ENCODE data around the gene KIAA0930. TPM values are rescaled to one million over a fixed set of nuclear protein-coding genes. Genes with fewer than 3 reads are reported as not detected.
A peak's percentile ranks its signal among the peaks of the same experiment; 100 is the strongest.

KIAA0930 gene
- total and polyA plus RNA-seq, 3 donors from 2014 or later: 62.4 to 77.5 (median 62.9) TPM

- Histone ChIP-seq H3K27ac (no peak overlapping the region), H3K4me1 (peaks cover 23% of the 10 kb centered on the region), H3K4me3 (no peak overlapping the region), H3K9me3 (no peaks in the 10 kb centered on the region), H3K27me3 (no peaks in the 10 kb centered on the region), H3K36me3 (ENCODE audit: low read depth, missing control alignments) (no peaks in the 10 kb centered on the region)
- intact Hi-C loops (cut with DNase I; ENCODE audit: low total_unique reads): no loop called here
- peak; percentile 47 for DNase-seq
- TF ChIP-seq, protein P1, sequence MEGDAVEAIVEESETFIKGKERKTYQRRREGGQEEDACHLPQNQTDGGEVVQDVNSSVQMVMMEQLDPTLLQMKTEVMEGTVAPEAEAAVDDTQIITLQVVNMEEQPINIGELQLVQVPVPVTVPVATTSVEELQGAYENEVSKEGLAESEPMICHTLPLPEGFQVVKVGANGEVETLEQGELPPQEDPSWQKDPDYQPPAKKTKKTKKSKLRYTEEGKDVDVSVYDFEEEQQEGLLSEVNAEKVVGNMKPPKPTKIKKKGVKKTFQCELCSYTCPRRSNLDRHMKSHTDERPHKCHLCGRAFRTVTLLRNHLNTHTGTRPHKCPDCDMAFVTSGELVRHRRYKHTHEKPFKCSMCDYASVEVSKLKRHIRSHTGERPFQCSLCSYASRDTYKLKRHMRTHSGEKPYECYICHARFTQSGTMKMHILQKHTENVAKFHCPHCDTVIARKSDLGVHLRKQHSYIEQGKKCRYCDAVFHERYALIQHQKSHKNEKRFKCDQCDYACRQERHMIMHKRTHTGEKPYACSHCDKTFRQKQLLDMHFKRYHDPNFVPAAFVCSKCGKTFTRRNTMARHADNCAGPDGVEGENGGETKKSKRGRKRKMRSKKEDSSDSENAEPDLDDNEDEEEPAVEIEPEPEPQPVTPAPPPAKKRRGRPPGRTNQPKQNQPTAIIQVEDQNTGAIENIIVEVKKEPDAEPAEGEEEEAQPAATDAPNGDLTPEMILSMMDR (IDR thresholded peaks at IDR 0.05): no peak
- no peak for TF ChIP-seq POLR2A (IDR thresholded peaks at IDR 0.05)
- 68 to 94% methylated on average over 7 to 16 of the region's 16 CpGs for WGBS, 2 donors
These were observed 12.9 kb downstream of the KIAA0930 start for GRCh38 chr22:45227645-45228400.

DNA sequence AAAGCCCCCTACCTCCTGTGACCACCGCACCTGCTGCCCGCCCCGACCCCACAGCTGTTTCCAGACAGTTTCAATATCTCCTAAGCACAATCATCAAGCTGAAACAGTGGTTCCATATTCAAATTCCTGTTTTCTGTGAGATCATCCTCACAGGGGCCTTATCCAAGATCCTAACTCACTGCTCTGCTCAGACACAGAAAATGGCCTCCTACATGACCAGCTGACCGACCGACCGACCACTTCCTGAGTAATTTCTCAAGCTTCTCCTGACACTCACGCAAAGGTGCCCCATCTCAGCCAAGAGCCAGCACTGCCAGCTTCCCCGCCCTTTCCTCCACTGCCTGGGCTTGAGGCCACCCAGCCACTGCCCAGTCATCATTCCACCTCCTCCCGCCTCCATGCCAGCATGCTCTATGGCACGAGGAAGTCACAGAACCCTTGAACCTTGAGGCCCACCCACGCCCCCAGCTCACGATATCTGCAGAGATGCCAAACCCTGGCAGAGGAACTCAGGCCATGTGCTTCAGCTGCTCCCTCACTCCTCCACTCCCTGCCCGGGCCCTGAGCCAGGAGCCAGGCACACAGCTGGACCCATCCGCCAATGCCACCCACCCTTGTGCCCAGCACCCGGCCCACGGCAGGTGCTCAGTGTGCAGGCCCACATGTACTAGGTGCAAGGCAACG lies 14.0 kb downstream of the KIAA0930 start:
- intact Hi-C loops (cut with DNase I; ENCODE audit: low total_unique reads): no loop called here
- H3K4me3 ChIP-seq: no peak overlapping the region
- TF ChIP-seq, protein P1 (IDR thresholded peaks at IDR 0.05): no peak
- no peak for TF ChIP-seq POLR2A (IDR thresholded peaks at IDR 0.05)
- H3K27ac ChIP-seq: no peak overlapping the region
- no peaks in the 10 kb centered on the region for H3K36me3 ChIP-seq (ENCODE audit: low read depth, missing control alignments)
- H3K4me1 ChIP-seq: peaks cover 23% of the 10 kb centered on the region
- no peaks in the 10 kb centered on the region for H3K27me3 ChIP-seq
- WGBS, 2 donors: 66 to 83% methylated on average over 13 to 16 of the region's 17 CpGs
- no peaks in the 10 kb centered on the region for H3K9me3 ChIP-seq
- DNase-seq: peak; percentile 83

DNA sequence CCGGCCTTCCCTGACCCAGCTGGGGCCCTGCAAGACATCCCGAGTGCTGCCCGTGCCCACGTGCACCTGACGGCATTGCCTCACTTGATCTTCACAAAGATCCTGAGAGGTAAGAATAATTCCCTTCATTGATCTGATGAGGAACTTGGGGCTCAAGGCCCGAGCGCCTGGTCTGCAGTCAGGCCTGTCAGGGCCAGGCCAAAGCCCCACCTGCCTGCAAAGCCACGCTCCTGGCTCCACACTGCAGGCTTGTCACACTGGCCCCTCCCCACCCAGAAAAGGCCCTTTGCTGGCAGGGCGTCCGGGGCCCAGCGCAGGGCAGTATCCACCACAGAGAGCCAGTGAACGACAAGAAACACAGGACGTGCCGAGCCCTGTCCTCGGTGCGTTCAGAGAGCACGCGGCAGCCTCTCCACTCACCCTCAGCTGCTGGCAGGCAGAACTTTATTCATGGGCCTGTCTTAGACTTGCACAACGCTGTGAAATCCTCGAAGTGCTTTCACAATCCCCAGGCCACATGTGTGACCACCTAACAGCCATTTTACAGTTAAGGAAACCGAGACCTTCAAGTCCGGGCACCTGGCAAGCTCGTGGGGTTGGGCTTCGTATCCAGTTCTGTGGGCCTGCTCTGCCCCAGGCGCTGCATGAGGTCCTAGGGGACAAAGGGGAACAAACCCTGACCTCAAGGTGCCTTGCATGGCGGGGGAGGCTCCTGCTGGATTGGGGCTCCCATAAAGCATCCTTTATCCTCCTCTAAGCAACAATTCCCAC lies 14.8 kb downstream of the KIAA0930 start:
- Histone ChIP-seq H3K9me3 (no peaks in the 10 kb centered on the region), H3K27me3 (no peaks in the 10 kb centered on the region), H3K27ac (no peak overlapping the region), H3K4me3 (no peak overlapping the region), H3K36me3 (ENCODE audit: low read depth, missing control alignments) (no peaks in the 10 kb centered on the region), H3K4me1 (peaks cover 23% of the 10 kb centered on the region)
- intact Hi-C loops (cut with DNase I; ENCODE audit: low total_unique reads): no loop called here
- whole genome bisulfite sequencing, 2 donors: 74 to 75% methylated on average over 20 to 26 of the region's 26 CpGs
- DNase-seq: peak; percentile 40
- TF ChIP-seq, protein P1 (IDR thresholded peaks at IDR 0.05): no peak
- no peak for TF ChIP-seq POLR2A (IDR thresholded peaks at IDR 0.05)

DNA sequence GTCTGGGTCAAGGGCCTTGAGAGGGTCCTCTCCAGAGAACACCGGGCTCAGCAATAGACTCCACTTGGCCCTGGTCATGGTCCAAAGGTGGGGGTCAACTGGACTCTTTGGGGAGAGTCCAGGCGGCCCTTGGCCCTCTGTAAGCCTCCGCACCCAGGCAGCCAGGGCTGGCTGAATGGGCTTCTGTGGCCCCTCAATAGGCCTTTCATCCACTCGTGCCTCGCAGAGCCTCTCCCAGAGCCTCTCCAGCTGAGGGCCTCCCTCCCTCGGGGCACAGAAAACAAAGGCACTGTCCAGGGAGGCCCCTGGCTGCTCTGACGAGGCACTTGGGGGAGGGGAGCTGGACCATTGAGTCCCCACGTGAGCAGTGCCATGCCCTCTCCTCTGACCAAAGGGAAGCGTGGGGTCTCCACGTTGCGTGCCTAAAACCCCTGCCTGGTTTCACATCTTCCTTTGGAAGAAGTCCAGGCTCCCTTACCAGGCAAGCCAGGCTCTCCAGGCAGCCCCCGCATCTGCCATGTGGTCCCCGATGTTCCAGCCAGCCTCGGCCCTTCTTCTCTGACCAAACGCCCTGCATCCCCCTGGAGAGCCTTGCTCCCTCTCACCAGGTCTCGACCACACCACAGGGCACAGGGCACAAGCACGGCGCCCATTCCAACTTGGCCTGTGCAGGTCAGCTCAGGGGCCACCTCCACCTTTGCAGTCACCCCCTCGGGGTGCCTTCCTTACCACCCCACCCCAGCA lies 15.5 kb downstream of the KIAA0930 start:
- H3K36me3 ChIP-seq (ENCODE audit: low read depth, missing control alignments): no peaks in the 10 kb centered on the region
- intact Hi-C loops (cut with DNase I; ENCODE audit: low total_unique reads): no loop called here
- TF ChIP-seq, protein P1 (IDR thresholded peaks at IDR 0.05): no peak
- H3K9me3 ChIP-seq: no peaks in the 10 kb centered on the region
- 84 to 86% methylated on average over 17 to 19 of the region's 19 CpGs for WGBS, 2 donors
- H3K4me3 ChIP-seq: no peak overlapping the region
- no peaks in the 10 kb centered on the region for H3K27me3 ChIP-seq
- peaks cover 23% of the 10 kb centered on the region for H3K4me1 ChIP-seq
- DNase-seq: no peak
- H3K27ac ChIP-seq: no peak overlapping the region

Measured in testis (tissue), 3 donors.